ENCODE results near the gene PEF1. TPM values are rescaled to one million over a fixed set of nuclear protein-coding genes. Genes with fewer than 3 reads are reported as not detected.

Gene PEF1
- total and polyA plus RNA-seq, 2 experiments from 2014 or later: 70.7 to 85.5 TPM

- no peaks in the 10 kb centered on the region for H3K36me3 ChIP-seq (replicated peaks; ENCODE audit: insufficient read depth, low read depth)
- H3K27me3 ChIP-seq: no peaks in the 10 kb centered on the region
- no peaks in the 10 kb centered on the region for H4K20me1 ChIP-seq (ENCODE audit: insufficient read depth, poor library complexity, severe bottlenecking)
- 79% methylated on average over 4 of the region's 4 CpGs for WGBS (ENCODE audit: low lambda C conversion rate, missing lambda C conversion rate)
- no peak overlapping the region for H3K4me2 ChIP-seq
- H3K27ac ChIP-seq: no peak overlapping the region
- H3K4me3 ChIP-seq: no peak overlapping the region
- peaks cover 9% of the 10 kb centered on the region for H3K4me1 ChIP-seq (ENCODE audit: insufficient read depth)
- TF ChIP-seq EZH2 (IDR thresholded peaks at IDR 0.05; ENCODE audit: borderline replicate concordance): no peak
- no peak for TF ChIP-seq CTCF (IDR thresholded peaks at IDR 0.05; ENCODE audit: poor library complexity)
- TF ChIP-seq EZH2phosphoT487 (IDR thresholded peaks at IDR 0.05; ENCODE audit: low read depth, severe bottlenecking, unreplicated experiment): no peak
- no peak for DNase-seq (ENCODE audit: low spot score)
- H3K9me3 ChIP-seq (ENCODE audit: low read depth): no peaks in the 10 kb centered on the region
- H3K9me2 ChIP-seq (replicated peaks; ENCODE audit: insufficient read depth): no peaks in the 10 kb centered on the region
- no peaks in the 10 kb centered on the region for H3K79me2 ChIP-seq
- no peak overlapping the region for H2AFZ ChIP-seq
Observed at GRCh38 chr1:31655756-31656155, 11.1 kb upstream of the PEF1 start.

- no peaks in the 10 kb centered on the region for H3K27me3 ChIP-seq
- H2AFZ ChIP-seq: no peak overlapping the region
- no peaks in the 10 kb centered on the region for H3K36me3 ChIP-seq (replicated peaks; ENCODE audit: insufficient read depth, low read depth)
- no peaks in the 10 kb centered on the region for H3K9me2 ChIP-seq (replicated peaks; ENCODE audit: insufficient read depth)
- no peak overlapping the region for H3K27ac ChIP-seq
- peaks cover 15% of the 10 kb centered on the region for H3K4me1 ChIP-seq (ENCODE audit: insufficient read depth)
- 97% methylated on average over 6 of the region's 6 CpGs for WGBS (ENCODE audit: low lambda C conversion rate, missing lambda C conversion rate)
- no peaks in the 10 kb centered on the region for H3K79me2 ChIP-seq
- no peaks in the 10 kb centered on the region for H3K9me3 ChIP-seq (ENCODE audit: low read depth)
- H3K4me2 ChIP-seq: no peak overlapping the region
- TF ChIP-seq CTCF (IDR thresholded peaks at IDR 0.05; ENCODE audit: poor library complexity): no peak
- no peak overlapping the region for H3K4me3 ChIP-seq
- no peaks in the 10 kb centered on the region for H4K20me1 ChIP-seq (ENCODE audit: insufficient read depth, poor library complexity, severe bottlenecking)
- no peak for DNase-seq (ENCODE audit: low spot score)
Observed at GRCh38 chr1:31655104-31655503, 10.4 kb upstream of the PEF1 start.

GRCh38 chr1:31654474-31654776, 9.7 kb upstream of the PEF1 start:
- Histone ChIP-seq H3K4me3 (no peak overlapping the region), H3K27me3 (no peaks in the 10 kb centered on the region), H3K4me2 (no peak overlapping the region), H3K27ac (no peak overlapping the region), H3K9me3 (ENCODE audit: low read depth) (no peaks in the 10 kb centered on the region), H2AFZ (no peak overlapping the region), H4K20me1 (ENCODE audit: insufficient read depth, poor library complexity, severe bottlenecking) (no peaks in the 10 kb centered on the region), H3K79me2 (no peaks in the 10 kb centered on the region), H3K9me2 (replicated peaks; ENCODE audit: insufficient read depth) (no peaks in the 10 kb centered on the region), H3K36me3 (replicated peaks; ENCODE audit: insufficient read depth, low read depth) (no peaks in the 10 kb centered on the region), H3K4me1 (ENCODE audit: insufficient read depth) (peaks cover 16% of the 10 kb centered on the region)
- no peak for DNase-seq (ENCODE audit: low spot score)
- no peak for TF ChIP-seq CTCF (IDR thresholded peaks at IDR 0.05; ENCODE audit: poor library complexity)
- no peak for TF ChIP-seq EZH2 (IDR thresholded peaks at IDR 0.05; ENCODE audit: borderline replicate concordance)
- TF ChIP-seq EZH2phosphoT487 (IDR thresholded peaks at IDR 0.05; ENCODE audit: low read depth, severe bottlenecking, unreplicated experiment): no peak
- WGBS (ENCODE audit: low lambda C conversion rate, missing lambda C conversion rate): 94% methylated on average over 5 of the region's 5 CpGs
